ENCODE data around the gene GATB.

DNA sequence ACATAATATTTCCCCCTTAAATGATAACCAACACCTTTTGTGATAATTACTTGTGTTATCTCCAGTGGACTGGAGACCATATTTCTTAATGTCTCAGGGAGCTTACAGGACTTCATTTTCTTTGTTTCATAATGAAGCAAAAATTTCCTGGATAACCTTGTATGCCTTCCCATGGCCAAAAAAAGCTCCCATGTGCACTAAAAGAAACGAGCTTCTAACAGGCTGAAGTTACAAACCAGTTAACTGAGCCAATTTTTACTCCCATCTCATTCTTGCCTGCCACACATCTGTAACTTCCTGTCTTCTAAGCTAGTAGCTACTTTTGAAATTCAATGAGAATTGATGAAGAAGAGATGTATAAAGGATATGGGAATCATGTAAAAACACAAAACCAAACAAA lies 32.8 kb downstream of the GATB start:
- TF ChIP-seq, protein P1, sequence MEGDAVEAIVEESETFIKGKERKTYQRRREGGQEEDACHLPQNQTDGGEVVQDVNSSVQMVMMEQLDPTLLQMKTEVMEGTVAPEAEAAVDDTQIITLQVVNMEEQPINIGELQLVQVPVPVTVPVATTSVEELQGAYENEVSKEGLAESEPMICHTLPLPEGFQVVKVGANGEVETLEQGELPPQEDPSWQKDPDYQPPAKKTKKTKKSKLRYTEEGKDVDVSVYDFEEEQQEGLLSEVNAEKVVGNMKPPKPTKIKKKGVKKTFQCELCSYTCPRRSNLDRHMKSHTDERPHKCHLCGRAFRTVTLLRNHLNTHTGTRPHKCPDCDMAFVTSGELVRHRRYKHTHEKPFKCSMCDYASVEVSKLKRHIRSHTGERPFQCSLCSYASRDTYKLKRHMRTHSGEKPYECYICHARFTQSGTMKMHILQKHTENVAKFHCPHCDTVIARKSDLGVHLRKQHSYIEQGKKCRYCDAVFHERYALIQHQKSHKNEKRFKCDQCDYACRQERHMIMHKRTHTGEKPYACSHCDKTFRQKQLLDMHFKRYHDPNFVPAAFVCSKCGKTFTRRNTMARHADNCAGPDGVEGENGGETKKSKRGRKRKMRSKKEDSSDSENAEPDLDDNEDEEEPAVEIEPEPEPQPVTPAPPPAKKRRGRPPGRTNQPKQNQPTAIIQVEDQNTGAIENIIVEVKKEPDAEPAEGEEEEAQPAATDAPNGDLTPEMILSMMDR (IDR thresholded peaks at IDR 0.05) = no peak
- TF ChIP-seq EZH2 (IDR thresholded peaks at IDR 0.05) (no peak), EZH2phosphoT487 (IDR thresholded peaks at IDR 0.05) (no peak)
